ENCODE results near the gene SLC35F3.

Gene SLC35F3

GRCh38 chr1:233972951-233973635 is 68.6 kb downstream of the SLC35F3 start:
- no peak for DNase-seq (ENCODE audit: low spot score)

- DNase-seq (ENCODE audit: low spot score), result no peak
Observed at GRCh38 chr1:233975486-233975885, 71.0 kb downstream of the SLC35F3 start.

DNA sequence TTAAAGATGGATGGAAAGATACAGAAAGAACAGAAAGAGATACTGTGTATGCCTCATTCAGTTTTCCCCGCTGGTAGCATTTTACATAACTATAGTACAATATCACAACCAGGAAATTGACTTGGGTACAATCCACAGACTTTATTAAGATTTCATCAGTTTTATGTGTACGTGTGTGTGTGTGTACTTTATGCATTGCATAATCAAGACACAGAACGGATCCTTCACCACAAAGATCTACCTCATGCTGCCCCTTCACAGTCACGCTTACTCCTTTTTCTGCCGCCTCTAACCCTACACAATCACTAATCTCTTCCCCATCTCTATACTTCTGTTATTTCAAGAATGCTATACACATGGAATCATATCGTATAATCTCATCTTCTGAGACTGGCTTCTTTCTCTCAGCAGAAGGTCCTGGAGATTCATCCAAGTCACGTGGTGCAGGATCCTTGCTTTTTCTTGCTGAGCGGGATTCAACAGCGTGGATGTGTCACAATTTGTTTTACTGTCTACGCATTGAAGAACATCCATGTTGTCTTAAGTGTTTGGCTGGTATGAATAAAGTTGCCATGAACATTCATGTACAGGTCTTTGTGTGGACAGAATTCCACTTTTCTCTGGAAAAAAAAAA is 76.7 kb downstream of the SLC35F3 start:
- DNase-seq (ENCODE audit: low spot score), result no peak

- DNase-seq (ENCODE audit: low spot score), result no peak
Observed at GRCh38 chr1:233982827-233983518, 78.5 kb downstream of the SLC35F3 start.

GRCh38 chr1:233983811-233984210 is 79.3 kb downstream of the SLC35F3 start:
- no peak for DNase-seq (ENCODE audit: low spot score)

DNA sequence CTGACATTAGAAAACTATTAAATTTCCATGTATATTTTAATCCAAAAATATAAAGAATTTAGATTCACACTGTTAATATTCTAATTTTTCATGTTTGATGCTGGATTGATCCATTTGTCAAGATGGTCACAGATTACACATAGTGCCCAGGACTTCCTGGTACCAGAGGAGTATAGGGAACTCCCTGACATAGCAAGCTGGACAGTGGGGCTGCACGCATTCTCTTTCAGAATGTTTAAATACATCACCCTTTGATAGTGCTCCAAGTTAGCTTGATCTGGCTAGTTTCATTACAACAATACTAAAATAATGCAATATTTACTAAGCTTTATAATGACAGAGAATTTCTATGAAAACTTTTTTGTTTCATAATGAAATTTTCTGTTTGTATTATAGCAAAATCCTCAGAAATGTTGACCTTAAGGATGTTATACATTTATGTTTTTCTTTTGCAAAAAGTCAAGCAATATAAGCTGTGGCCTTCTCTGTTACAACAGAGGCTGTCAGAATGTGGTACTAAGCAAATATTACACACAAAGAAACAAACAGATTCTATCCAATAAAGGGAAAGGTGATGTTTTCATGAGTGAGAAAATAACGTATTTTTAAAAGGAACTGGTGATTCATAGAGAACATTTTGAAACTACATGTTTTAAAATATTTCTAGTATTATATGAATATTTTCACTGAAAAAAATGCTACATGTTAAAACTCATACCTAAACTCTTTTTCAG is 84.7 kb downstream of the SLC35F3 start:
- no peak for DNase-seq (ENCODE audit: low spot score)

- no peak for DNase-seq (ENCODE audit: low spot score)
Observed at GRCh38 chr1:233990486-233990885, 86.0 kb downstream of the SLC35F3 start.

- no peak for DNase-seq (ENCODE audit: low spot score)
Observed at GRCh38 chr1:233993651-233994050, 89.2 kb downstream of the SLC35F3 start.

GRCh38 chr1:233994112-233994511 is 89.6 kb downstream of the SLC35F3 start:
- DNase-seq (ENCODE audit: low spot score), result no peak

DNA sequence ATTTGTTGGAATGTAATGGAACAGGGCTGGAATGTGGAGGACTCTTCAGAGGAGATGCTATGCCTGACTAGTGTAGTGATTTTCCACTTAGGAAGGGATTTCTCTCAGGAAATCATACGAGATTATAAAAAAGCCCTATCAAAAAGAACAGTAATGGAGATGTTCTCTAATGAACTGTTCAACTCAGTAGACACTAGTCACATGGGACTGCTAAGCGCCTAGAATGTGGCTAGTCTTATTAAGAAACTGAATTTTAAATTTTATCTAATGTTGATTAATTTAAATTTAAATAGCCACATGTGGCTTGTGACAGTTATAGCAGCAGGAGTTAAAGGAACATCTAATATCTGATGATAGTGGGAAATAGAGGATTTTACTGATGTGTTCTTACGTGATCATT is 94.0 kb downstream of the SLC35F3 start:
- no peak for DNase-seq (ENCODE audit: low spot score)

- DNase-seq (ENCODE audit: low spot score), result no peak
Observed at GRCh38 chr1:233998891-233999290, 94.4 kb downstream of the SLC35F3 start.

GRCh38 chr1:234000557-234001041 is 96.1 kb downstream of the SLC35F3 start:
- DNase-seq (ENCODE audit: low spot score), result no peak

GRCh38 chr1:234001817-234002216 is 97.3 kb downstream of the SLC35F3 start:
- no peak for DNase-seq (ENCODE audit: low spot score)

GRCh38 chr1:234004591-234004990 is 100.1 kb downstream of the SLC35F3 start:
- DNase-seq (ENCODE audit: low spot score), result no peak

DNA sequence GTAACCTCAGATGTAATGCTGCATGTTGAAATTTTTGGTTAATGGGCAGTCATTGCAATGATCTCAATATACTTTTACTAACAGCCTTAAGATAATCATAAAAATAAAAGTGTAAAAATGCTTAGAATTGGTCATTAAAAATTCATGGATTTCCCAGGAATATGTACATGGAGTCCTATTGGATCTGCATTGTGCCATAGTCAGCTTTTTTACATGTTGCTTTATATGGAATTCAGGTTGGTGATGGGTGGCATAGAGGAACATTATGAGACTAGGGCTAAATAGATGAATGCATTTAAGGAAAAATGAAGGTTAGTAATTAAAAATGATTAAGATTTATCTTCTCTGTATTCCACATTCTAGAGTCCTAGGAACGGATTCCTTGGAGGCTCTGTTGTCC is 103.2 kb downstream of the SLC35F3 start:
- DNase-seq (ENCODE audit: low spot score), result no peak

DNA sequence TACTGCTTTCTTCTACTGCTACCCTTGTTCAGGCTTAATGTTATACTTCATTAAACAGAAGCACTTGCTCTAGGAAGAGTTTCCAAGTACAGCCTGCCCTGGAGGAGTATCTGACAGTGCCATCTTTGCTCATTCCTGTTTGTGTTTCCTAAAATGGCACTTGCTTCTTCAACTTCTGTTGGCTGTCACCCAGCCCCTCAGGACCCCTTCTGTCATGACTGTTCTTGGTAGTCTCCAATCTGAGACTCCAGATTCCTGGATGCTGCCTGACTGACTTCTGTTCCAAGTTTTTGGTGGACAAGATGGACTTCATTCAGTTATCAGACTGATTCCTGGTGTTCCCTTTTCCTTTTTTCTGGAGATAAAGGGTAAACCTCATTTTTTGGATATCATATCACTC is 104.1 kb downstream of the SLC35F3 start:
- DNase-seq (ENCODE audit: low spot score), result no peak

GRCh38 chr1:234009668-234010067 is 105.2 kb downstream of the SLC35F3 start:
- DNase-seq (ENCODE audit: low spot score), result no peak

DNA sequence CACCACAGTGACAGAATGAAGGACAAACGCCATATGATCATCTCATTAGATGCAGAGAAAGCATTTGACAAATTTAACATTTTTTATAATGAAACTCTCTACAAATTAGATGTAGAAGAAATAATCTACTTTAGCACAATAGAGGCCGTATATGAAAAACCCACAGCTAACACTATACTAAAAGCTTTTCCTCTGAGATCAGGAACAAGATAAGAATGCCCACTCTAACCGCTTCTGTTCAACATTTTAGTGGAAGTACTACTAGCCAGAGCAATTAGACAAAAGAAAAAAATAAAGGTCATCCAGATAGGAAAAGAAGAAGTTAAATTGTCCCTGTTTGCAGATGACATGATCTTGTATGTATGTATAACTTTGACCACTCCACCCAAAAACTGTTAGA is 109.7 kb downstream of the SLC35F3 start:
- no peak for DNase-seq (ENCODE audit: low spot score)

DNA sequence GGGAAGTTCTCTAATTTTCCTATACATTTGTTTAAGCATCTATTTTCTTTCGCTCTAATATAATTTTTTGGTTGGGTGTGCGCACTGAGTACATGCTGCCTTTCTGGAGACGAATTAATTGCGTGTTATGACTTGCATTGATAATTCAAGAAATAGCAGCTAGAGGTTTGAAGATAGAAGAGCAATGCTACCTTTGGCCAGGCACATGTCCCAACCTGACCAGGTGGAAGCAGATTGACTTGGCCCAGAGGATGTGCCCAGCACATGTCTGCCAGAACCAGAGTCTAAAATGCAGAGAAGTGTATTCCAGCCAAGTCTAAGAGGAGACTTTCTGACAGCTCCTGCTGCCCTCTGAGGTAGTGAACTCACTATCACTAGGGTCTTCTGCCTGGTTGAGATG is 114.3 kb downstream of the SLC35F3 start:
- DNase-seq (ENCODE audit: low spot score), result no peak

GRCh38 chr1:234019387-234019786 is 114.9 kb downstream of the SLC35F3 start:
- no peak for DNase-seq (ENCODE audit: low spot score)

DNA sequence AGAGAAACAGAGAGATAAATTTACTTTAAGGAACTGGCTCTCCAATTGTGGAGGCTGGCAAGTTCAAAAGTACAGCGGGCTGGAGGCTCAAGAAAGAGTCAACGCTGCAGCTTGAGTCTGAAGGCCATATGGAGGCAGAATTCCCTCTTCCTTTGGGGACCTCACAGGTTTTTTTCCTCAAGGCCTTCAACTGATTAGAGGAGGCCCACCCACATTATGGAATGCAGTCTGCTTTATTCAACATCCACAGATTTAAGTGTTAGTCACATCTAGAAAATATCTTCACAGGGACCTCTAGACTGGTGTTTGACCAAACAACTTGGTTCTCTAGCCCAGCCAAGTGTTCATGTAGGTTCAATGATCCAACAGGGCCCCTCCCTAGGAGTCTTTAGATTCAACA is 117.8 kb downstream of the SLC35F3 start:
- no peak for DNase-seq (ENCODE audit: low spot score)

DNA sequence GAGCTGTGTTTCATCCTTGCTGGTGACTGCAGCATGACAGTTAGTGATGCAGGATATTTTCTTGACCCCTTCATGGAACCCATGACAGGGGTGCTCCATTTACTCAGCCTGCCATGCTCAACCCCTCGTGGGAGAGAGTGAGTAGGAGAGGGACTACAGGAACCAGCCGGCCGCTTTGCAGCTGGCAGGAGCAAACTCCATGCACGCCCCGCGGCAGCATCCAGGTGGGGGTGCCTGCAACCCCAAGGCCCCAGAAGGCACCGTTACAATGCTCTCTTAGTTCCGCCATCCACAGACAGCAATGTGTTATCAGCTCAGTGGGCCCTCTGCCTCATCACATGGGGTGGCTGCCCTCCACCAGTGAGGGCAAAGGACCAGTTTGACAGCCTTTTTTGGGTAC is 135.1 kb downstream of the SLC35F3 start:
- no peak for DNase-seq (ENCODE audit: low spot score)
